Fibroblast of lung (primary cell): ENCODE data around the gene SPATS2L. TPM values are rescaled to one million over a fixed set of nuclear protein-coding genes. Genes with fewer than 3 reads are reported as not detected.
A peak's percentile ranks its signal among the peaks of the same experiment; 100 is the strongest.

ENCODE experiments used
- DNase-seq, 2 donors: peaks; one replicate each; pipeline versions ENCODE4 v3.0.0 to v3.0.0-alpha.2; 2010; ENCODE audit warnings: low read depth in 2 of 2
- H2AFZ ChIP-seq: 2 replicates; pipeline ENCODE4 v1.5.1; 2012; ENCODE audit warnings: low read length, control low read depth, inconsistent platforms
- H3K27ac ChIP-seq: 2 replicates; pipeline ENCODE4 v1.5.1; 2011; ENCODE audit warnings: low read length, control low read depth; ENCODE audit not compliant: insufficient read depth
- H3K27me3 ChIP-seq: 2 replicates; pipeline ENCODE4 v1.5.1; 2011; ENCODE audit warnings: mild to moderate bottlenecking, low read length; ENCODE audit not compliant: control insufficient read depth, insufficient read depth
- H3K36me3 ChIP-seq: 2 replicates; pipeline ENCODE4 v1.5.1; 2011; ENCODE audit warnings: low read length; ENCODE audit not compliant: control insufficient read depth, insufficient read depth
- H3K4me1 ChIP-seq: 2 replicates; pipeline ENCODE4 v1.5.1; 2011; ENCODE audit warnings: low read length; ENCODE audit not compliant: control insufficient read depth, insufficient read depth; ENCODE audit errors: extremely low read depth
- H3K4me2 ChIP-seq: 2 replicates; pipeline ENCODE4 v1.5.1; 2011; ENCODE audit warnings: low read length, control low read depth; ENCODE audit not compliant: insufficient read depth; ENCODE audit errors: extremely low read depth
- H3K4me3 ChIP-seq, 4 experiments: fragments of 200-600 bp in 1 of 4; sonication (generic) in 1 of 4; replicated peaks in 1 of 4; 2 replicates each; pipeline ENCODE4 v1.5.1; 2011 to 2016; ENCODE audit warnings: low read length in 4 of 4, low read depth in 3 of 4, mild to moderate bottlenecking in 3 of 4, control low read depth in 2 of 4, inconsistent platforms in 1 of 4, mixed read lengths in 1 of 4; ENCODE audit not compliant: insufficient read depth in 1 of 4; ENCODE audit errors: control extremely low read depth in 1 of 4
- H3K79me2 ChIP-seq: 2 replicates; pipeline ENCODE4 v1.5.1; 2012; ENCODE audit warnings: mild to moderate bottlenecking, low read length, inconsistent platforms; ENCODE audit not compliant: control insufficient read depth, insufficient read depth
- H3K9ac ChIP-seq: 2 replicates; pipeline ENCODE4 v1.5.1; 2011; ENCODE audit warnings: mild to moderate bottlenecking, low read length, control low read depth; ENCODE audit not compliant: insufficient read depth
- H3K9me3 ChIP-seq: 2 replicates; pipeline ENCODE4 v1.5.1; 2012; ENCODE audit warnings: low read depth, low read length; ENCODE audit not compliant: control insufficient read depth, insufficient read depth
- H4K20me1 ChIP-seq: 2 replicates; pipeline ENCODE4 v1.5.1; 2011; ENCODE audit warnings: low read length; ENCODE audit not compliant: control insufficient read depth, insufficient read depth; ENCODE audit errors: extremely low read depth
- EZH2 ChIP-seq: IDR thresholded peaks from 2 replicates; pipeline ENCODE4 v1.5.1; 2012; ENCODE audit warnings: low read length, control low read depth, mild to moderate bottlenecking; ENCODE audit errors: missing control alignments
- polyA plus RNA-seq, 2 donors: library from polyadenylated mRNA; depleted of rRNA in 1 of 2; stranded (reverse) in 1 of 2; unstranded in 1 of 2; fragments of >200 nt; gene quantifications; 2 replicates each; pipeline ENCODE4 v1.2.1, GENCODE V29; 2011 to 2012; ENCODE audit warnings: missing spikeins in 1 of 2
- total RNA-seq: library from RNA; depleted of rRNA; stranded (reverse); fragments of >200 nt; gene quantifications from 2 replicates; pipeline ENCODE4 v1.2.1, GENCODE V29; 2014
- TF ChIP-seq, protein P1 (sequence below), 2 donors: IDR thresholded peaks in 1 of 2; conservative IDR thresholded peaks in 1 of 2; 1 replicate in 1 of 2; 2 replicates in 1 of 2; pipeline ENCODE4 v1.5.1; 2011 to 2012; ENCODE audit warnings: low read length in 2 of 2, control low read depth in 1 of 2, inconsistent platforms in 1 of 2, low read depth in 1 of 2, mild to moderate bottlenecking in 1 of 2

Gene SPATS2L
- total and polyA plus RNA-seq, 2 donors (not counting 1 experiment from before 2014, with no cell fraction given), result 73.8 to 291 TPM

DNA sequence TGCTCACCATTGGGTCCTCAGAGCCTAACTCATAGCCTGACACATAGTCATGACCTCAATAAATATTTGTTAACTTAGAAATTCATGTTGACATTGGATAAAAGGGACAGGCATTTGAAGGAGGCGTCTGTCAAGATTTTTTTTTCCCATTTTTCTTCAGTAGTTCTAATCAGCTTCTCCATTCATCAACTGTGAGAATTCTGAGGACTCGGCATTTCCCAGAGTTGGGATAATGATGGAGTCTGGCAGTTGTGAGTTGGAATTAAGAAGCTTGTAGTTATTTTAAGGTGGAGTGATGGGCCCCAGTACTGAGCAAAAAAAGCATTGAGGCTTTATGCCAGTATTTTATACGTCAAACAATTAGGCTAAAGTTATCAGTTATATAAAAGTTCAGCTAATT is 4.6 kb downstream of the SPATS2L start:
- H3K4me2 ChIP-seq, result peak overlapping the region; percentile 1
- H3K9me3 ChIP-seq, result no peaks in the 10 kb centered on the region
- no peaks in the 10 kb centered on the region for H4K20me1 ChIP-seq
- no peak overlapping the region for H2AFZ ChIP-seq
- H3K9ac ChIP-seq, result no peak overlapping the region
- H3K4me3 ChIP-seq, result no peak overlapping the region
- peak in 1 of 2 donors; percentile 38 for DNase-seq
- H3K27me3 ChIP-seq, result no peaks in the 10 kb centered on the region
- TF ChIP-seq EZH2, result no peak
- TF ChIP-seq, protein P1, sequence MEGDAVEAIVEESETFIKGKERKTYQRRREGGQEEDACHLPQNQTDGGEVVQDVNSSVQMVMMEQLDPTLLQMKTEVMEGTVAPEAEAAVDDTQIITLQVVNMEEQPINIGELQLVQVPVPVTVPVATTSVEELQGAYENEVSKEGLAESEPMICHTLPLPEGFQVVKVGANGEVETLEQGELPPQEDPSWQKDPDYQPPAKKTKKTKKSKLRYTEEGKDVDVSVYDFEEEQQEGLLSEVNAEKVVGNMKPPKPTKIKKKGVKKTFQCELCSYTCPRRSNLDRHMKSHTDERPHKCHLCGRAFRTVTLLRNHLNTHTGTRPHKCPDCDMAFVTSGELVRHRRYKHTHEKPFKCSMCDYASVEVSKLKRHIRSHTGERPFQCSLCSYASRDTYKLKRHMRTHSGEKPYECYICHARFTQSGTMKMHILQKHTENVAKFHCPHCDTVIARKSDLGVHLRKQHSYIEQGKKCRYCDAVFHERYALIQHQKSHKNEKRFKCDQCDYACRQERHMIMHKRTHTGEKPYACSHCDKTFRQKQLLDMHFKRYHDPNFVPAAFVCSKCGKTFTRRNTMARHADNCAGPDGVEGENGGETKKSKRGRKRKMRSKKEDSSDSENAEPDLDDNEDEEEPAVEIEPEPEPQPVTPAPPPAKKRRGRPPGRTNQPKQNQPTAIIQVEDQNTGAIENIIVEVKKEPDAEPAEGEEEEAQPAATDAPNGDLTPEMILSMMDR (conservative IDR thresholded peaks at IDR 0.05 in 1 of 2, IDR thresholded peaks at IDR 0.05 in 1 of 2; ENCODE audit: low read depth in 1 of 2, low read length in 2 of 2), result no peak
- peak overlapping the region; percentile 6 for H3K27ac ChIP-seq
- H3K36me3 ChIP-seq, result peaks cover 3% of the 10 kb centered on the region
- H3K79me2 ChIP-seq, result peaks cover 96% of the 10 kb centered on the region
- H3K4me1 ChIP-seq, result peaks cover 22% of the 10 kb centered on the region

DNA sequence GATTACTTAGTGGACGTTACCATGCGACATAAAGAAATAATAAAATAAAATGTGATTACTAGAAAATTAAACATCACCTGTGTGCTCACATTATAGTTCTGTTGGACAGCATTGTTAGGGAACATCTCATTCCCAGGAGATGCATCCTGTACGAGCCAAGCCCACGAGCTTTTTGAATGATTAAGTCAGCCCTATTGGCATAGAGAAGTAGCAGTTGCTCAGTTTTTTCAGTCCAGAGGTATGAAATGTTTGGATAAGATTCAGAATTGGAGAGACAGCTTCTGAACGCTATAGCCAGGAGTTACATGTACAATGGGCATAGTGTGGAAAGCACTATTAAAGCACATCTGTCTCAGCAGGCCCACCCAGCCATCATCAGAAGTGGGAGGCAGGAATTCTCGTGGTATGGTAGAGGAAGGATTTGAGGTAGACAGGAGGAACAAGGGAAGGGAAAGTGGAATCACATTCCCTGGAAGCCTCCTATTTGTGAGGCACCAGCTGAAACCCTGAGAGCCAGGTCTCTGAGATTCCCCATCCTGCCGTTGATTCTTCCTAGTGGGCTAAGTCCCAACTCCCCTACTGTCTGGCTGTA is 8.6 kb downstream of the SPATS2L start:
- Histone ChIP-seq H3K27me3 (no peaks in the 10 kb centered on the region), H3K9me3 (no peaks in the 10 kb centered on the region), H3K4me2 (peak overlapping the region; percentile 33), H2AFZ (no peak overlapping the region), H3K27ac (peak overlapping the region; percentile 15), H3K9ac (no peak overlapping the region), H3K4me1 (peaks cover 29% of the 10 kb centered on the region), H3K36me3 (peaks cover 3% of the 10 kb centered on the region), H4K20me1 (no peaks in the 10 kb centered on the region), H3K79me2 (peaks cover 99% of the 10 kb centered on the region), H3K4me3 (no peak overlapping the region)
- TF ChIP-seq, protein P1 (conservative IDR thresholded peaks at IDR 0.05 in 1 of 2, IDR thresholded peaks at IDR 0.05 in 1 of 2; ENCODE audit: low read depth in 1 of 2, low read length in 2 of 2), result no peak
- no peak for TF ChIP-seq EZH2
- DNase-seq, result peak in 1 of 2 donors; percentile 80

DNA sequence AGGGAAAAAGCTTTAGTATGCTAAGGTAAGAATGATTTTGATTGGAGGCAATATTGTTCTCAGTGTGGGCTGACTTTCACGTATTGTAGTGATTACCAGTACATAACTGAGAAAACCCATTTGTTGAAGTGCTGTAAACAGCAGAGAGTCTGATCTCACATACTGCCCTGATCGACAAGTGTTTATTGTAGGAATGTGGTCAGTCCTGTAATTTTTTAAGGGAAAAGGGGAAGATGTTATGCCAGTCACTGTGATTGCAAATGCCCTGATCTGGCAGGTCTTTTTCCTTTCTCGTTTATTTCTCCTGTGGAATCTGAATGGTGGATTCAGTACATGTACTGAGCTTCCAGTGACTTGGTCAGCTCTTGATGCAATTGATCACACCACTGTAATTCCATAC is 11.5 kb downstream of the SPATS2L start:
- H3K36me3 ChIP-seq, result peaks cover 3% of the 10 kb centered on the region
- no peak overlapping the region for H3K9ac ChIP-seq
- no peaks in the 10 kb centered on the region for H3K9me3 ChIP-seq
- TF ChIP-seq, protein P1 (conservative IDR thresholded peaks at IDR 0.05 in 1 of 2, IDR thresholded peaks at IDR 0.05 in 1 of 2; ENCODE audit: low read depth in 1 of 2, low read length in 2 of 2), result no peak
- no peak for TF ChIP-seq EZH2
- peaks cover 97% of the 10 kb centered on the region for H3K79me2 ChIP-seq
- DNase-seq, result no peak
- no peak overlapping the region for H2AFZ ChIP-seq
- no peaks in the 10 kb centered on the region for H4K20me1 ChIP-seq
- no peak overlapping the region for H3K4me3 ChIP-seq
- no peaks in the 10 kb centered on the region for H3K27me3 ChIP-seq
- H3K4me1 ChIP-seq, result peaks cover 22% of the 10 kb centered on the region
- no peak overlapping the region for H3K4me2 ChIP-seq
- no peak overlapping the region for H3K27ac ChIP-seq
